Pancreas (tissue), 10 donors: Measurements from ENCODE around the gene HDDC3. TPM values are rescaled to one million over a fixed set of nuclear protein-coding genes. Genes with fewer than 3 reads are reported as not detected.

Experiments used
- ATAC-seq, 4 donors: fragments of 200-7000 bp; cut with Tn5 transposase; one replicate each; pipeline versions ENCODE4 v1.8.0 to v1.9.1; 2020; ENCODE audit warnings: mild to moderate bottlenecking in 4 of 4, moderate library complexity in 4 of 4
- DNase-seq, 6 donors: peaks; one replicate each; pipeline ENCODE4 v3.0.0-alpha.2; 2020
- FAIRE-seq: peaks from 2 replicates; lab custom pipeline; 2012; peaks lifted over from hg19 to GRCh38; lab: Jason Lieb, UNC
- H3K27ac ChIP-seq, 4 donors: fragments of 200-600 bp; sonication (generic); 1 replicate in 3 of 4; 2 replicates in 1 of 4; pipeline versions ENCODE4 v1.5.0 to v1.8.0; 2020
- H3K27me3 ChIP-seq, 4 donors: fragments of 200-600 bp; one replicate each; pipeline ENCODE4 v1.8.0; 2021
- H3K36me3 ChIP-seq, 3 donors: fragments of 200-600 bp; sonication (generic) in 1 of 3; one replicate each; pipeline versions ENCODE4 v1.5.0 to v1.8.0; 2020 to 2021
- H3K4me1 ChIP-seq, 3 donors: fragments of 200-600 bp; one replicate each; pipeline ENCODE4 v1.8.0; 2021
- H3K4me3 ChIP-seq, 4 donors: fragments of 200-600 bp; sonication (generic) in 2 of 4; one replicate each; pipeline versions ENCODE4 v1.5.0 to v1.8.0; 2020 to 2021
- H3K9me3 ChIP-seq, 4 donors: fragments of 200-600 bp; one replicate each; pipeline ENCODE4 v1.8.0; 2021
- WGBS, 2 donors: extraction: QIAGEN DNeasy Blood & Tissue Kit; methylation state at CpG; one replicate each; pipeline ENCODE4 v1.1.7; 2013; 5-methylcytosine and 5-hydroxymethylcytosine counted together
- intact Hi-C, 3 donors: fragments of 100-400 bp; cut with DNase I; formaldehyde crosslinking; loops; one replicate each; pipeline versions ENCODE4 v1.11.1 to v1.14.2; 2022
- polyA plus RNA-seq, 2 donors: library from polyadenylated mRNA; stranded (reverse); fragments of 200-250 nt; gene quantifications; one replicate each; pipeline ENCODE4 v1.2.3, GENCODE V29; 2013
- total RNA-seq, 6 donors: library from RNA; stranded (reverse); fragmentation: NEBNext Ultra II Directional in 4 of 6; extraction: Animal tissue kit (Norgen Biotek cat#: 25700) in 4 of 6; gene quantifications; one replicate each; pipeline versions ENCODE4 v1.2.1 to v1.2.4, GENCODE V29; 2021 to 2023
- TF ChIP-seq, protein P1 (sequence below), 4 donors: fragments of 200-600 bp; sonication (generic) in 3 of 4; IDR thresholded peaks; one replicate each; pipeline versions ENCODE4 v1.5.0 to v1.8.0; 2021; ENCODE audit warnings: antibody characterized with exemption in 4 of 4
- donor health status: healthy with polysubstance abuse.
- donor health status: DM: no; HTN: no; CAD: no; lungs with moderate emphysema.
- donor health status: DM: no; HTN: no; CAD: no.
- donor health status: control.
- donor health status: control.
- donor health status: Bipolar disorder and iron deficiency.
- donor health status: DM: yes; HTN: yes; CAD: no.
- donor health status: DM: no; HTN: no; CAD: no.
- donor health status: DM: no; HTN: no; CAD: no.
- donor health status: DM: yes; HTN: yes; CAD: no.

Gene HDDC3
- total and polyA plus RNA-seq, 8 donors: 10.3 to 20.9 (median 15.0) TPM

DNA sequence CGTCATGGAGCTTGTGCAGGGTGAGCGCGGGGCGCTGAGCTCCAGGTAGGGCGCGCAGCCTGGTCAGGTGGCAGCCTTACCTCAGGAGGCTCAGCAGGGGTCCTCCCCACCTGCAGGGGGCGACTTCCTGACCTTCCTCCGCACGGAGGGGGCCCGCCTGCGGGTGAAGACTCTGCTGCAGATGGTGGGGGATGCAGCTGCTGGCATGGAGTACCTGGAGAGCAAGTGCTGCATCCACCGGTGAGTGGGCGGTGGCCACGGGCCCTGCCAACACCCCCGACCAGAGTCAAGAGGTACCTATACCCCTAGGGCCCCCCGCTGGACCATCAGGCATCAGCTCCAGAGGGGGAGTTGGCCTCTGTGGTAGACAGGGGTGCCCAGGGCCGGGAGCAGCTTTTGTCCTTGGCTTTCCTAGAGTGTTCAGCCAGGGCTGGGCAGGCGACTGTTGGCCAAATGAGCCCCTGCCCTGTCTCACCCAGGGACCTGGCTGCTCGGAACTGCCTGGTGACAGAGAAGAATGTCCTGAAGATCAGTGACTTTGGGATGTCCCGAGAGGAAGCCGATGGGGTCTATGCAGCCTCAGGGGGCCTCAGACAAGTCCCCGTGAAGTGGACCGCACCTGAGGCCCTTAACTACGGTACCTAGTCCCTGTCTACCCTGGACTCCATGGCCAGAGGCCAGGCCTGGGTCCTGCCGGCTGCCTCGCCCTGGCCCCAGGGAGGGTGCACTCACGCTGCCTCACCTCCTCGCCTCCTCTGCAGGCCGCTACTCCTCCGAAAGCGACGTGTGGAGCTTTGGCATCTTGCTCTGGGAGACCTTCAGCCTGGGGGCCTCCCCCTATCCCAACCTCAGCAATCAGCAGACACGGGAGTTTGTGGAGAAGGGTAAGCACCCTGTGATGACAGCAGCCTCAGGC lies 38.9 kb downstream of the HDDC3 start:
- intact Hi-C loops: no loop called here
- WGBS, 2 donors: 90 to 94% methylated on average over 29 to 33 of the region's 33 CpGs
- Histone ChIP-seq H3K27ac (no peak overlapping the region), H3K27me3 (no peaks in the 10 kb centered on the region), H3K4me1 (no peaks in the 10 kb centered on the region), H3K9me3 (no peaks in the 10 kb centered on the region), H3K4me3 (no peak overlapping the region), H3K36me3 (peaks cover 0 to 17% (median 9%) of the 10 kb centered on the region in 3 donors)
- peak in 1 of 6 donors; percentile 70 for DNase-seq
- TF ChIP-seq, protein P1, sequence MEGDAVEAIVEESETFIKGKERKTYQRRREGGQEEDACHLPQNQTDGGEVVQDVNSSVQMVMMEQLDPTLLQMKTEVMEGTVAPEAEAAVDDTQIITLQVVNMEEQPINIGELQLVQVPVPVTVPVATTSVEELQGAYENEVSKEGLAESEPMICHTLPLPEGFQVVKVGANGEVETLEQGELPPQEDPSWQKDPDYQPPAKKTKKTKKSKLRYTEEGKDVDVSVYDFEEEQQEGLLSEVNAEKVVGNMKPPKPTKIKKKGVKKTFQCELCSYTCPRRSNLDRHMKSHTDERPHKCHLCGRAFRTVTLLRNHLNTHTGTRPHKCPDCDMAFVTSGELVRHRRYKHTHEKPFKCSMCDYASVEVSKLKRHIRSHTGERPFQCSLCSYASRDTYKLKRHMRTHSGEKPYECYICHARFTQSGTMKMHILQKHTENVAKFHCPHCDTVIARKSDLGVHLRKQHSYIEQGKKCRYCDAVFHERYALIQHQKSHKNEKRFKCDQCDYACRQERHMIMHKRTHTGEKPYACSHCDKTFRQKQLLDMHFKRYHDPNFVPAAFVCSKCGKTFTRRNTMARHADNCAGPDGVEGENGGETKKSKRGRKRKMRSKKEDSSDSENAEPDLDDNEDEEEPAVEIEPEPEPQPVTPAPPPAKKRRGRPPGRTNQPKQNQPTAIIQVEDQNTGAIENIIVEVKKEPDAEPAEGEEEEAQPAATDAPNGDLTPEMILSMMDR (IDR thresholded peaks at IDR 0.05): no peak
- ATAC-seq: peak in 1 of 4 donors; percentile 9
- FAIRE-seq: no peak

DNA sequence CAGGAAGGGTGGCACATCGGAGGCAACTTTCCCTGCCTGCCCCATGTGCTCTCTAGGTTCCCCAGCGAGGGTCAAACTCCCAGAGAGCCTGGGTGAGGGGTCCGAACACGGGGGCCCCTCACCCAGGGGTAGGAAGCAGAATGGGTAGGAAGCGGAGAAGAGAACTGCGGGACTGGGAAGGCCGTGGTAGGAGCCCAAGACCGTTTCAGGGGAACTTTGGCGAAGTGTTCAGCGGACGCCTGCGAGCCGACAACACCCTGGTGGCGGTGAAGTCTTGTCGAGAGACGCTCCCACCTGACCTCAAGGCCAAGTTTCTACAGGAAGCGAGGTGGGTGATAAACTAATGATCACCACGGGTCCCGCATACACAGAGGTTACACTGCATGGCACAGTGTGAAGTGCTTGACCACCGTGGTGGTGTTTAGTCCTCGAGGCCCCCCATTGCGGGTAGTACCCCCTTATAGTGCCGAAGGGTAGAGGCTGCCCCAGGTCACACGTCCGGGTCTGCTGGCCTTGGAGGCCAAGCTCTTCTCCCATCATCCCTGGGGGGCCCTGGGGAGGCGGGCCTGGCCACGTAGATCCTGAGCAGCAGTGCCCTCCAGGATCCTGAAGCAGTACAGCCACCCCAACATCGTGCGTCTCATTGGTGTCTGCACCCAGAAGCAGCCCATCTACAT lies 39.7 kb downstream of the HDDC3 start:
- H3K4me1 ChIP-seq: no peaks in the 10 kb centered on the region
- FAIRE-seq (no peak), DNase-seq (peak in 1 of 6 donors; percentile 63), ATAC-seq (no peak)
- WGBS, 2 donors: 87 to 90% methylated on average over 28 to 29 of the region's 29 CpGs
- H3K27ac ChIP-seq: no peak overlapping the region
- no peaks in the 10 kb centered on the region for H3K9me3 ChIP-seq
- H3K36me3 ChIP-seq: peaks cover 0 to 17% (median 9%) of the 10 kb centered on the region in 3 donors
- TF ChIP-seq, protein P1 (IDR thresholded peaks at IDR 0.05): no peak
- H3K27me3 ChIP-seq: no peaks in the 10 kb centered on the region
- no peak overlapping the region for H3K4me3 ChIP-seq
- intact Hi-C loops: no loop called here

DNA sequence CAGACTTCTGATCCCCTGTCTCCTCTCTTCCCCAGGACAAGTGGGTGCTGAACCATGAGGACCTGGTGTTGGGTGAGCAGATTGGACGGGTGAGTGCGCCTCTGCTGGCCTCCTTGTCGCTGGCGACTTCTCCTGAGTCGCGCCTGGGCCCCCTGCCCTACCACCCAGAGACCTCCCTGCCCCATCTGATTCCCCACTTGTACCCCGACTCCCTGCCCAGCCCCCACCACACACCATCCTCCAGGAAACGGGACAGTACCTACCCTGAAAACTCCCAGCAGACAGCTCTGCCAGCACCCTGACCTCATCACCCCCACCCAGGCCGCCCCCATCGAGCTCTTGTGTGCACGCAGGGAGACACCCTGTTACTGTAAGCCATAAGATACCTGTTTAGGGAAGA lies 40.3 kb downstream of the HDDC3 start:
- H3K27ac ChIP-seq: no peak overlapping the region
- no peaks in the 10 kb centered on the region for H3K27me3 ChIP-seq
- peak in 1 of 6 donors; percentile 53 for DNase-seq
- TF ChIP-seq, protein P1 (IDR thresholded peaks at IDR 0.05): no peak
- H3K4me3 ChIP-seq: no peak overlapping the region
- peaks cover 0 to 17% (median 9%) of the 10 kb centered on the region in 3 donors for H3K36me3 ChIP-seq
- WGBS, 2 donors: 79 to 91% methylated on average over 11 of the region's 11 CpGs
- no peaks in the 10 kb centered on the region for H3K4me1 ChIP-seq
- no peaks in the 10 kb centered on the region for H3K9me3 ChIP-seq
- intact Hi-C loops: no loop called here
- no peak for FAIRE-seq
- ATAC-seq: no peak

DNA sequence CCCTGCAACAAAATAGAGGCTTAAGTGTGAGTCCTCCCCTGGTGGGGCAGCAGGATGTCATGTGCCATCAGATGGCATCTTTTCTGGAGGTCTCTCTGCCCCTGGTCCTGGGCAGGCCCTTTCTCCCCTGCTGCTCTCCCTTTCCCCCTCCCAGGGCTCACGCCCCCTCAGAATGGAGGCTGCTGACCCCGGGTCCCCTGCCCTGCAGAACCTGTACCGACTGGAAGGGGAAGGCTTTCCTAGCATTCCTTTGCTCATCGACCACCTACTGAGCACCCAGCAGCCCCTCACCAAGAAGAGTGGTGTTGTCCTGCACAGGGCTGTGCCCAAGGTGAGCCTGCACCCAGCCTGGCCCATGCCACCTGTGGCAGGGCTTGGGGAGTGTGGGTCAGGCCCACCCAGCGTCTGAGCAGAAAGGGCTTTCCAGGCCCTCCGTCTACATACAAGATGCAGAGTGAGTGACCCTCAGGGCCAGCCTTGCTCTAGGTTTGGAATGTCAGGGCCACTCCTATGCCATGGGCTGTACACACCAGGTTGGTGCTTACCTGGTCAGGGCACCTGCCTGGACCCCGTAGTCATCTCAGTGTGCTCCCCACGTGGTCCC lies 40.9 kb downstream of the HDDC3 start:
- ATAC-seq (no peak), DNase-seq (peak in 1 of 6 donors; percentile 52), FAIRE-seq (no peak)
- peaks cover 0 to 17% (median 9%) of the 10 kb centered on the region in 3 donors for H3K36me3 ChIP-seq
- H3K4me3 ChIP-seq: no peak overlapping the region
- TF ChIP-seq, protein P1 (IDR thresholded peaks at IDR 0.05): no peak
- H3K27me3 ChIP-seq: no peaks in the 10 kb centered on the region
- WGBS, 2 donors: 67 to 86% methylated on average over 8 of the region's 8 CpGs
- no peak overlapping the region for H3K27ac ChIP-seq
- intact Hi-C loops: no loop called here
- peaks cover 0 to 2% (median 0%) of the 10 kb centered on the region in 3 donors for H3K4me1 ChIP-seq
- no peaks in the 10 kb centered on the region for H3K9me3 ChIP-seq
